NB4 (cell line): ENCODE results near the gene ACOT12.

Experiments used
- CTCF ChIP-seq: IDR thresholded peaks from one replicate; pipeline ENCODE4 v1.5.1; 2012; ENCODE audit warnings: low read depth, low read length
- MAX ChIP-seq: IDR thresholded peaks from 2 replicates; pipeline ENCODE4 v1.6.1; 2011; ENCODE audit warnings: low read depth, low read length

DNA sequence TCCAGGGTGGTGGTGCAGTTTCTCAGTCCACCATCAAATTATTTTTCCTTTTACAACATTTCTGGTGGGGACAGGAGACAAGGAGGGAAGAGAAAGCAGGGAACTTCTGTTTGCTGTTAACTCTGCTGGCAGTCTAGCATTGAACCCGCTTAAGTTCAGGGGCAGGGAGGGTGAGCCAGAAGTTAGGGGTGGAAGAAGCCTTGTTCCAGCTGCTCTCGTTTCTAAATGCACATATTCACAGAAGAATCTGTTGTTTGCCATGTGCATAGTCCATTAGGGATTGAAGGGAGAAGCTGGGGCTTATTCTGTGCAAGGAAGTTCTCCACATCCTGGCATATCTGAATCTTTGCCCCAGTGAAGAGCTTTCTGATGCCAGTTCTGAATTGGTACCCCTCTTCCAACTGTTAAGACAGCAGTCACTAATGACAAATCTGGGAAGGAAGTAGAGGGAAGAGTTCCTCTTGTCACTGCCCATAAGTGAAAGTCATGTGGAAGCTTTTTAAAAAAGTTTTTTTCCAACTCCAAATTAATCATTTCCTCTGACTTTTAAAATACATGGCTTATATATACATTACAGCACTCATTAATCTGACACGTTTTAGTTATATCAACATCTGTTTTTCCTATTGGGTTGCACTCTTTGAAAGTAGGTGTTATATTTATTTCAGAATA lies 32.6 kb upstream of the ACOT12 start:
- no peak for TF ChIP-seq CTCF
- no peak for TF ChIP-seq MAX
